Caco-2 (cell line): Measurements from ENCODE around the gene SLC6A7. TPM values are rescaled to one million over a fixed set of nuclear protein-coding genes. Genes with fewer than 3 reads are reported as not detected.

ENCODE experiments used
- BruUV-seq: library from RNA; stranded (reverse); fragments of 400-500 nt; replicated peaks from 2 replicates; lab custom pipeline; 2021; lab: Mats Ljungman, UMichigan
- CTCF ChIA-PET: fragments of 300-600 bp; sonication (Branson Sonifier 250); formaldehyde crosslinking; loops from one replicate; lab custom pipeline; 2022; ENCODE audit warnings: antibody characterized with exemption; lab: Charles Lee
- POLR2A ChIA-PET: fragments of 300-600 bp; sonication (Branson Sonifier 250); formaldehyde crosslinking; loops from one replicate; lab custom pipeline; 2022; ENCODE audit warnings: antibody characterized with exemption; lab: Charles Lee
- DNase-seq, 2 experiments: peaks; one replicate each; pipeline versions ENCODE4 v3.0.0 to v3.0.0-alpha.2; 2020 to 2022
- H3K27me3 ChIP-seq: replicated peaks from 2 replicates; pipeline ENCODE4 v1.6.0; 2011; ENCODE audit warnings: low read length; ENCODE audit not compliant: control insufficient read depth, insufficient read depth
- H3K36me3 ChIP-seq: 2 replicates; pipeline ENCODE4 v1.5.1; 2011; ENCODE audit warnings: low read length; ENCODE audit not compliant: control insufficient read depth, insufficient read depth
- H3K4me1 ChIP-seq: fragments of 250-450 bp; sonication (Bioruptor Pico); 2 replicates; pipeline ENCODE4 v1.5.1; 2020; ENCODE audit warnings: mild to moderate bottlenecking
- H3K4me3 ChIP-seq: 2 replicates; pipeline ENCODE4 v1.5.1; 2011; ENCODE audit warnings: low read depth, mild to moderate bottlenecking, control low read depth, low read length
- H3K9me3 ChIP-seq: fragments of 250-450 bp; sonication (Bioruptor Pico); 2 replicates; pipeline ENCODE4 v1.5.1; 2020; ENCODE audit warnings: mild to moderate bottlenecking, moderate library complexity
- H3K27ac Mint-ChIP-seq: one replicate; pipeline ENCODE4 v1.8.0; 2022; ENCODE audit warnings: mixed read lengths; ENCODE audit not compliant: unreplicated experiment
- H3K27me3 Mint-ChIP-seq: one replicate; pipeline ENCODE4 v1.8.0; 2022; ENCODE audit warnings: mixed read lengths; ENCODE audit not compliant: insufficient read depth, unreplicated experiment
- H3K36me3 Mint-ChIP-seq: one replicate; pipeline ENCODE4 v1.8.0; 2022; ENCODE audit warnings: mild to moderate bottlenecking, mixed read lengths; ENCODE audit not compliant: insufficient read depth, unreplicated experiment
- H3K4me1 Mint-ChIP-seq: one replicate; pipeline ENCODE4 v1.8.0; 2022; ENCODE audit warnings: low read depth, mixed read lengths; ENCODE audit not compliant: unreplicated experiment
- H3K4me3 Mint-ChIP-seq: one replicate; pipeline ENCODE4 v1.8.0; 2022; ENCODE audit warnings: mild to moderate bottlenecking, moderate library complexity, mixed read lengths; ENCODE audit not compliant: unreplicated experiment
- H3K9me3 Mint-ChIP-seq: one replicate; pipeline ENCODE4 v1.8.0; 2022; ENCODE audit warnings: mixed read lengths; ENCODE audit not compliant: unreplicated experiment
- intact Hi-C: fragments of 100-400 bp; cut with micrococcal nuclease; formaldehyde crosslinking; loops from one replicate; pipeline ENCODE4 v1.10.0; 2022; ENCODE audit not compliant: unreplicated experiment
- total RNA-seq: library from RNA; stranded (reverse); gene quantifications from 2 replicates; pipeline ENCODE4 v1.2.3, GENCODE V29; 2022
- TF ChIP-seq, protein P1 (sequence below), 2 experiments: fragments of 200-600 bp in 1 of 2; IDR thresholded peaks; 1 replicate in 1 of 2; 2 replicates in 1 of 2; pipeline versions ENCODE4 v1.5.1 to v1.8.0; 2011 to 2022; ENCODE audit warnings: antibody characterized with exemption in 1 of 2, control low read depth in 1 of 2, inconsistent platforms in 1 of 2, low read depth in 1 of 2, low read length in 1 of 2, mild to moderate bottlenecking in 1 of 2, moderate library complexity in 1 of 2; ENCODE audit not compliant: insufficient read depth in 1 of 2, severe bottlenecking in 1 of 2, unreplicated experiment in 1 of 2

The SLC6A7 gene
- total RNA-seq, 1 experiment from 2014 or later: not detected

DNA sequence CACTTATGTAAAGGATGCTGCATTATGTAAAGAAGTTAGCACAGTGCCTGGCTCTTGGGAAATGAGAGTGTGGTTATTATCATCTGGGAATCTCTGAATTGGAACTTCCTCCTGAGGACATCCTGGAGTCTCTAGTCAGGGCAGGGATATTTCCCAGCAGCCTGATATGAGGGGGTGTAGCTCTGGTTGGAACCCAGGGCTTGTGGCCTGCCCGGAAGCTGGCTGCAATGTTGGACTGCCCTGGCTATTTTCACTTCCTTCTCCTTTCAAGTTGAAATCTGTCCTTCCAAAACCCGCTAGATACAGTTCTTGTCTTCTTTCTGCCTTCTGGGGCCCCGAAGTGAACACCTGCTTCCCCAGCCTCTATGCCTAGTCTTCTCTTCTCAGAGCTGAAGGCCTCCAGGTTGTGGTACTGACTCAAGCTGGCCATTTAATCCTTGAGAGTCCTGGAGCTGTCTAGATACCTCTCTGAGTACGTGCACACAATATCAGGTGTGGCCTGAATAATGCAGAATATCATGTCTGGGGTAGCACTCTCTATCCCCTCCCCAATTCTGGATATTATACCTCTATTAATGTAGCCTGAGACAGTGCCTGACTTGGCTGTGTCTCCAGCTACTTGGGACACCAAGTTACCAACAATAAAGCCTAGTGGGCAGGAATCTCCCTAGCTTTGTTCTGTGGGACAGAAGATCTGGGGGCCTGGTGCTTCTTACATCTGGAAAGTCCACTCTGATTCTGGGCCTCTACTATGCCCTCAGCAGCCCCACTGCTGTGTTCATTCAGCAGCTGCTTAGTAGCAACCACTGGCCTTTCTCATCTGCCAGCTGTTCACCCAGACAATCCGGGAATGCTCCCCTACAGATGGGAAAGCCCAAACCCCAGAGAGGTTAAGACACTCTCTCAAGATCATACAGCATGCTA, 45.0 kb downstream of the SLC6A7 start:
- Mint-ChIP-seq H3K27me3 (no peaks in the 10 kb centered on the region), H3K27ac (no peak overlapping the region), H3K4me3 (no peak overlapping the region), H3K36me3 (no peaks in the 10 kb centered on the region), H3K4me1 (no peaks in the 10 kb centered on the region), H3K9me3 (no peaks in the 10 kb centered on the region)
- no TSS peak for BruUV-seq
- H3K4me3 ChIP-seq: no peak overlapping the region
- POLR2A ChIA-PET: no interaction called here
- no peaks in the 10 kb centered on the region; the same call in 1 of the 2 replicates for H3K36me3 ChIP-seq
- no peaks in the 10 kb centered on the region for H3K9me3 ChIP-seq
- CTCF ChIA-PET: interaction anchor here (0.6 kb wide), 1 partner anchor 57 kb away, joined by 7 read pairs; no protein-coding TSS in a partner anchor
- no peaks in the 10 kb centered on the region for H3K27me3 ChIP-seq
- TF ChIP-seq, protein P1, sequence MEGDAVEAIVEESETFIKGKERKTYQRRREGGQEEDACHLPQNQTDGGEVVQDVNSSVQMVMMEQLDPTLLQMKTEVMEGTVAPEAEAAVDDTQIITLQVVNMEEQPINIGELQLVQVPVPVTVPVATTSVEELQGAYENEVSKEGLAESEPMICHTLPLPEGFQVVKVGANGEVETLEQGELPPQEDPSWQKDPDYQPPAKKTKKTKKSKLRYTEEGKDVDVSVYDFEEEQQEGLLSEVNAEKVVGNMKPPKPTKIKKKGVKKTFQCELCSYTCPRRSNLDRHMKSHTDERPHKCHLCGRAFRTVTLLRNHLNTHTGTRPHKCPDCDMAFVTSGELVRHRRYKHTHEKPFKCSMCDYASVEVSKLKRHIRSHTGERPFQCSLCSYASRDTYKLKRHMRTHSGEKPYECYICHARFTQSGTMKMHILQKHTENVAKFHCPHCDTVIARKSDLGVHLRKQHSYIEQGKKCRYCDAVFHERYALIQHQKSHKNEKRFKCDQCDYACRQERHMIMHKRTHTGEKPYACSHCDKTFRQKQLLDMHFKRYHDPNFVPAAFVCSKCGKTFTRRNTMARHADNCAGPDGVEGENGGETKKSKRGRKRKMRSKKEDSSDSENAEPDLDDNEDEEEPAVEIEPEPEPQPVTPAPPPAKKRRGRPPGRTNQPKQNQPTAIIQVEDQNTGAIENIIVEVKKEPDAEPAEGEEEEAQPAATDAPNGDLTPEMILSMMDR (IDR thresholded peaks at IDR 0.05; ENCODE audit: insufficient read depth in 1 of 2, low read depth in 1 of 2, low read length in 1 of 2, severe bottlenecking in 1 of 2, unreplicated experiment in 1 of 2): no peak
- intact Hi-C loops: no loop called here
- no peak for DNase-seq
- no peaks in the 10 kb centered on the region for H3K4me1 ChIP-seq

DNA sequence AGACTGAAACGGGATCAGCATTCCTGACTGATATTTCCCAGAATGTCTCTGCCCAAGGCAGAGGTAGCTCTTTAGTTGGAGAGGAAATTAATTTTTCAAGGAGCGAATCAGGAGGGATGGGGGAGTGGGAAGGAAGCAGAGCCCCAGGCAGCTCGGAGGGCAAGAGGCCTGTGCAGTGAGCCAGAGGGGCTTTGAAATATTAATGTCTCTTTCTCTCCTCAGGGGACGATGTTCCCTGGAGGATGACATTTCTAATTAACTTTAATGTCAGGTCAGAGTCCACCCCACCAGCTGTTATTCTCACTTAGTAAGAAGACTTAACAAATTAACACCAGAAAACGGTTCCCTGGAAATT, 45.6 kb downstream of the SLC6A7 start:
- intact Hi-C loops: no loop called here
- Histone ChIP-seq H3K9me3 (no peaks in the 10 kb centered on the region), H3K36me3 (no peaks in the 10 kb centered on the region; the same call in 1 of the 2 replicates), H3K27me3 (no peaks in the 10 kb centered on the region), H3K4me1 (no peaks in the 10 kb centered on the region), H3K4me3 (no peak overlapping the region)
- Mint-ChIP-seq H3K9me3 (no peaks in the 10 kb centered on the region), H3K36me3 (no peaks in the 10 kb centered on the region), H3K27me3 (no peaks in the 10 kb centered on the region), H3K4me1 (no peaks in the 10 kb centered on the region), H3K27ac (no peak overlapping the region), H3K4me3 (no peak overlapping the region)
- ChIA-PET CTCF (no interaction called here), POLR2A (no interaction called here)
- TF ChIP-seq, protein P1 (IDR thresholded peaks at IDR 0.05; ENCODE audit: insufficient read depth in 1 of 2, low read depth in 1 of 2, low read length in 1 of 2, severe bottlenecking in 1 of 2, unreplicated experiment in 1 of 2): no peak
- DNase-seq: no peak
- BruUV-seq: no TSS peak

DNA sequence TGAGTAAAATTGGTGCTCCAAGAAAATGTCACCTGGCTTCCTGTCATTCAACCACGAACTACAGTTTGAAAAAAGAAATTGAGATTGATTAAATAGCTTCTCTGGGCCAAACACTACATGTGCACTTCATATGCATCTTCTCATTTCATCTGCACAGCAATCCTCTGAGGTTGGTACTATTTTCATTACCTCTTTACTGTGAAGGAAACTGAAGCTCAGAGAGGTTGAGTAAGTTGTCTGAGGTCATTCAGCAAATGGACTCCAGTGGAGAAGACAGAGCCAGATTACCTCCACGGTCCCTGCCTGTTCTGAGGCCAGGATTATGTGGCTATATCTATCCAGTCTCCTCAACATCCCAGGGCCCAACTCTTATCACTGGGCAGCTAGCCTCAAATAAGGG, 46.5 kb downstream of the SLC6A7 start:
- H3K27me3 ChIP-seq: no peaks in the 10 kb centered on the region
- intact Hi-C loops: no loop called here
- TF ChIP-seq, protein P1 (IDR thresholded peaks at IDR 0.05; ENCODE audit: insufficient read depth in 1 of 2, low read depth in 1 of 2, low read length in 1 of 2, severe bottlenecking in 1 of 2, unreplicated experiment in 1 of 2): no peak
- Mint-ChIP-seq H3K27ac (no peak overlapping the region), H3K4me1 (no peaks in the 10 kb centered on the region), H3K27me3 (no peaks in the 10 kb centered on the region), H3K9me3 (no peaks in the 10 kb centered on the region), H3K4me3 (no peak overlapping the region), H3K36me3 (no peaks in the 10 kb centered on the region)
- DNase-seq: no peak
- H3K36me3 ChIP-seq: no peaks in the 10 kb centered on the region; the same call in 1 of the 2 replicates
- POLR2A ChIA-PET: no interaction called here
- CTCF ChIA-PET: no interaction called here
- no peaks in the 10 kb centered on the region for H3K9me3 ChIP-seq
- H3K4me3 ChIP-seq: no peak overlapping the region
- no TSS peak for BruUV-seq
- H3K4me1 ChIP-seq: no peaks in the 10 kb centered on the region
